NCI-H1436 treated with DMSO at 0.1 percent for 48 hours (cell line): ENCODE measurements around the gene ATP2A3.

ENCODE experiments used
- DNase-seq: peaks from one replicate; lab custom pipeline; 2025; lab: John Stamatoyannopoulos, UW

The ATP2A3 gene

DNA sequence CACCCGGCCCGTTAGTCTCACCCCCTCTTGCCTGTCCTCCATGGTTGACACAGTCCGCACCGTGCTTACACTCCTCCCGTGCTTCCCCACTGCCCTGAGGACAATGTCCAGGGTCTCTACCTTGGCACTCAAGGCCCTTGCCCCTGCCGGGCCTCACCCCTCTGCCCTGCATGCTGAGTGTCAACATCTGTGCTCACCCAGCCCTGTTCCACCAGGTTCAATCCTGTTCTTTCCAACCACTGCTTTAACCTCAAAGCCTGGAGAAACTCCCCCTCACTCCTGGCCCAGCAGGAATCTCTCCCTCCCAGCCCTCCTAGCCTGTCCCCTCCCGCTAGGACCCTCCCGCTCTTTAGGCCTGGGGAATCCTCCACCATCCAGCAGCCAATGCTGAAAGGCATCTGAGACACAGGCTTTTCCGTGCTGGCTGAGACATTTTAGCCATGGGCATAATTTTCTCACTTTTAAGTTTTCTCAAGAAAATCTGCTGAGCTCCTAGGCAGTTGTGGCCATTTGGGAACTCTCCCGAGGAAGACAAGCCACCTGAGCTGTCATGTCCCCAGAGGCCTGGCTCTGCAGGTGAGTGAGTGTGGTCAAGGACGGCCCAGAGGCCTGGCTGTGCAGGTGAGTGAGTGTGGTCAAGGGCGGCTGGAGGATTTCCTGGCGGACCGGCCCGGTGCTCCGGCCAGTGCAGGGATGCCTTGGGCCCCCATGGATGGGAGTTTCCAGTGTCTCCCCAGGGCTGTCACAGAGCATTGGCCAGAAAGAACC lies 37.2 kb downstream of the ATP2A3 start:
- DNase-seq: no peak

DNA sequence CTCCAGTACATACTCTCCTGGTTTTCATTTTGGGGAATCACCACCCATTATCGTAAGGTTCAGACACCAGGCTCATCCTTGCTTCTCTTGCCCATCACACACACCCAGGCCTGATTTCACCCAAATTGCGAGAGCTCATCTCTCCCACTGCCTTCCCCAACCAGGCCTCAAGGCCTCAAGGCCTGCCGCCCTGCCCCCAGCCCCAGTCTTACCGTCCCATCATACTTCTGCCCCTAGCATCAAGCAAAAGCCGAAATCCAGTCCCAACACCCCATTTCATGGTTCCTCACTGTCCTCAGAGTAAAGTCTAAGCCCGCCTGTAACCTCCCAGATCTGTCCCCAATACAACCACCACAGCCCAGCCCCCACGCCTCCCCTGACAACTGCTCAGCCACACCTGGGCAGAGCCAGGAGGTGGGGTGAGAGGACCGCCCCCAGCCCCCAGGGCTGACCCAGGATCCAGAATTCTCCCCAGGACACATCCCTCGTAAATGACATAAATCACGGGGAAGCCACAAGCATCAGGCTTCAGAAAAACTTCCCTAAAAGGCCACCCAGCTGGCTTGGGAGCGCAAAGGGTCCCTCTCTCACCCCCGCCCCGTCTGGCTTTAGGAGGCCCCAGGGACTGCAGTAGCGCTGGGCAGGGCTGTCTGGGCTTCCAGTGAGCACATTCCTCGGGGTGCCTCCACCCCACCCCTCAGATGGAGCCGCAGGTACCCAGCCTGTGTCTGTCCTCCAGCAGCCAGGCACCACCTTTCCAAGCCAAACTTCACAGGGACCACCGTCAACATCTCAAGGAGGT lies 38.4 kb downstream of the ATP2A3 start:
- no peak for DNase-seq

- no peak for DNase-seq
Observed at GRCh38 chr17:3924512-3925350, 39.5 kb downstream of the ATP2A3 start.

DNA sequence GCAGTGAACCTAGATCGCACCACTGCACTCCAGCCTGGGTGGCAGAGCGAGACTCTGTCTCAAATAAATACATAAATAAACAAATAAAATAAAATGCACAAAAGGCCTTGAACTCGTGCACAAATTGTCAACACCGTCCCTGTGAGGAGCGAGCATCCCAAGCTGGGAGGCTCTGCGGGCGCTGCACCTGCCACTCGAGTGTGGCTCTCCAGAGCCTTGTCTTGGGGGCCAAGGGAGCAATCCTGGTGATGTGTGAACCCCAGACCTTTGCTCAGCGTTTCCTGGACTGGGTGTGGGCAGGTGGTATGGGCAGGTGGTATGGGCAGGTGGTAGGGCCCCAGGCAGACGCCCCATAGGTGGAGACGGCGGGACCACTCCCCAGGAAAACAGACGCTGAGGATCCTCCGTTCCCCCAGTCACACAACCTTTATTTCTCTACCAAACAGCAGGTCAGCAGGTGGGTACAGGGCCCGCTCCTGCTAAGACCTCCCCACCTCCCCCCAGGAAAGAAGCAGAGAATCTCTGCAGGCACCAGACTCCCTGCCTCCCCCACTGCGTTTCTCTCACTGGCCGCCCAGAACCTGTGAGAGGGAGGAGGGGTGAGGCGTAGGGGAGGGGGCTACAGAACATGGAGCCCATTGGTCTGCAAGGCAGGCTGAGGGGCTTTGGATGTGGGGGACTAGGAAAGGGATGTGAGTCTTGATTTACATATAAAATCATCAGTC lies 40.6 kb downstream of the ATP2A3 start:
- no peak for DNase-seq

GRCh38 chr17:3922765-3923164 lies 41.5 kb downstream of the ATP2A3 start:
- DNase-seq: no peak

DNA sequence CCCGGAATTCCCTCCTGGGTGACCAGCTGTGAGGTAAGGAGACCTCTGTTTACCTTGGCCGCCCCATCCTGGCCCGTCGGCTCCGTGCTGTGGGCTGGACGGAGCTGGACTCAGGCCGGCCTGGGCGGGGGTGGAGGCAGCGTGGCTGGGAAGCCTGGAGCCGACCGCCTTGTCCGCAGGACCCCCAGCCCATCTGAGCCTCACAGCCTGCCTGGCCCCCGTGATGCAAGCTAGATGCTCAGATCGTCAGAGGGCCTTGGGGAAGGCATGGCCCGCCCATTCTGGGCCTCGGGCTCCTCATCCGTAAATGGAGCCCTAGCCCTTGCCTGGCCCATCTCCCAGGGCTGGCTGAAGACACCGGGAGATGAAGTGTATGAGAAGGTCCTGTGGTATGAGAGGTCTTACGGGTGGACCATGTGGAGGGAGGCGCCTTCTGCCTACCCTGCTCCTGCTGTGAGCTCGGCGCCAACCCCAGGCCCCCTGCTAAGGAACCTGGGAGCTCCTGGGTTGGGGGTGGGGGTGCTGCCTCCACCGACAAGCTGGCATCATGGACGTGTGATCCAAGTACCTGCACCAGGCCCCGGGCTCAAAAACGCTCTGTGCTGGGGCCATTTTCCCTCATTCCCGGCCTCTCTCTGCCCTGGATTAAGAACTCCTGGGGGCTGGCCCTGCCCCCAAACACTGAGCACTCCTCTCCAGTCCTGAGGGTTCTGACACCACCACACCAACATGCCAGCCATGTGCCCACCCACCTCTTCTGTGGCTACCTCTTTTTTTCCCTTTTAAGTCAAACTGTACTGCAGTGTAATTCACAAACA lies 42.5 kb downstream of the ATP2A3 start:
- no peak for DNase-seq

DNA sequence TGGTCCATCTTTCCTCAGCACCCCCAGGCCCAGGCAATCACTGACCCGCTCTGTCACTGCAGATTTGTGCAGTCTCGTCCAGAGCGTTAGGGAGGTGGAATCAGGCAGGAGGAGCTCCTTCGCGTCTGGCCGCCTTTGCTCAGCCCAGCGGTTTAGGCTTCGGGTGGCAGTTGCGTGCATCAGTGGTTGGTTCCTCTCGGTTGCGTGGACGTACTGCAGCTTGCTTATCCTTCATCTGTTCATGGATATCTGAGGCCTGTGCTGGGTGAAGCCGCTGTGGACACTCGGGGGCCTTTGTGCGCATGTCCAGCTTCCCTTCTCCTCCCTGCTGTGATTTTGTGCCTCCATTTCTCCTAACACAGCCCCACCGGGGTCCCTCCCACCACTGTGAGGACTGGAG lies 43.2 kb downstream of the ATP2A3 start:
- DNase-seq: no peak

DNA sequence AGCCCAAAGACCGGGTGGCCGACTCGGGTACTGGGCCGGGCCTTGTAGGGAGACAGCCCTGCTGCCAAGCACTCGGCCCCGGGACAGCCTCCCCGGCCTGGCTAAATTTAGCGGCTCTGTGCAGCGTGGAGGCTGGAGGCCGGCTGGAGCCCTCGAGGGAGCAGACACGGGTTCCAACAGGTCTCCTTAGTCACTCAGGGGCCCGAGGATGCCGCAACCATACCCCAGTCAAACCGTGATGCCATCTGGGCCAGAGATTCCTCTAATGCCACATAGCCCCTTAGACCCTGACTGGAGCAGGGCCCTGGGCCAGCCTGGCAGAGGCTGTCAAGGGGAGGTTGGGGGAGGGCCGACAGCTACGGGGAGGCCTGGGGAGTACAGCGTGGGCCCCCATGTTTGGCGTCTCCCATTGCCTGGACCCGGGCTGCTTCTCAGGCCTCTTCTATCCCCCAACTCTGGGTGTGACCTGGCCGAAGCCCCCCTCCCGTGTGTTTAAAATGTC lies 45.1 kb downstream of the ATP2A3 start:
- DNase-seq: no peak

- no peak for DNase-seq
Observed at GRCh38 chr17:3918372-3919122, 45.7 kb downstream of the ATP2A3 start.

GRCh38 chr17:3917391-3917931 lies 46.8 kb downstream of the ATP2A3 start:
- no peak for DNase-seq

- DNase-seq: no peak
Observed at GRCh38 chr17:3916825-3917224, 47.4 kb downstream of the ATP2A3 start.

- DNase-seq: no peak
Observed at GRCh38 chr17:3915995-3916696, 48.1 kb downstream of the ATP2A3 start, which contains the start of gene P2RX1. TSS of gene P2RX1 (minus strand) at chr17:3916465. CDS start at chr17:3916225, 240 bp downstream.

GRCh38 chr17:3915581-3915994 lies 48.6 kb downstream of the ATP2A3 start:
- DNase-seq: no peak

DNA sequence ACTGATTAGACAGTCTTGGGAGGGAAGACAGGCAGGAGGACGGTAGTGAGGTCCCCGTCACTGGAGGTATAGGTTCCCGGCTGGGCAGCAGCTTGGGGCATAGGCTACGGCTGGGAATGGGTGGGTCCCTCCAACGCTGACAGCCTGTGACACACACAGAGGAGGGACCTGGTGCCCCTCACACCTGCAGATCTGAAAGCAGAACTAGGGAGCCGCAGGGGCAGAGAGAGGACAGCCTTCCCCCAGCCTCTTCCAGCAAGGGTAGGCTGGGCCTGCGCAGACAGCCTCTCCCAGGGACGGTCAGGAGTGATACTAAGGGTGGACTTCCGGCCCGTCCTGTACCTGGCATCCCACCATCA lies 49.9 kb downstream of the ATP2A3 start:
- DNase-seq: no peak

- DNase-seq: no peak
Observed at GRCh38 chr17:3913531-3914311, 50.5 kb downstream of the ATP2A3 start.

DNA sequence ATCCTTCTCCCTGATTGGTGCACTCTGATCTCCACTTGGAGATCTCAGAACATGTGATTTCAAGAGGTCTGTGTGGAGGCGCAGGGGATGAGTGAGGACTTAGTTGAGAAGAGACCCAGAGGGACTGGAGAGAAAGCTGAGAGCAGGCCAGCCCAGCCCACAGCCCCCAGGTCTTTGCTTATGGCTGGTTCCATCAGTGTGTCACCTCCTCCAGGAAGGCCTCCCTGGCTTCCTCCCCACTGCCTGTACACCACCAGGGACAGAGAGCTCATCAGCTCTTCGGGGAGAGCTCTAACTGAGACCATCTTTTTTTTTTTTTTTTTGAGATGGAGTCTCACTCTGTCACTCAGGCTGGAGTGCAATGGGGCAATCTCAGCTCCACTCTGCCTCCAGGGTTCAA lies 51.4 kb downstream of the ATP2A3 start:
- no peak for DNase-seq

DNA sequence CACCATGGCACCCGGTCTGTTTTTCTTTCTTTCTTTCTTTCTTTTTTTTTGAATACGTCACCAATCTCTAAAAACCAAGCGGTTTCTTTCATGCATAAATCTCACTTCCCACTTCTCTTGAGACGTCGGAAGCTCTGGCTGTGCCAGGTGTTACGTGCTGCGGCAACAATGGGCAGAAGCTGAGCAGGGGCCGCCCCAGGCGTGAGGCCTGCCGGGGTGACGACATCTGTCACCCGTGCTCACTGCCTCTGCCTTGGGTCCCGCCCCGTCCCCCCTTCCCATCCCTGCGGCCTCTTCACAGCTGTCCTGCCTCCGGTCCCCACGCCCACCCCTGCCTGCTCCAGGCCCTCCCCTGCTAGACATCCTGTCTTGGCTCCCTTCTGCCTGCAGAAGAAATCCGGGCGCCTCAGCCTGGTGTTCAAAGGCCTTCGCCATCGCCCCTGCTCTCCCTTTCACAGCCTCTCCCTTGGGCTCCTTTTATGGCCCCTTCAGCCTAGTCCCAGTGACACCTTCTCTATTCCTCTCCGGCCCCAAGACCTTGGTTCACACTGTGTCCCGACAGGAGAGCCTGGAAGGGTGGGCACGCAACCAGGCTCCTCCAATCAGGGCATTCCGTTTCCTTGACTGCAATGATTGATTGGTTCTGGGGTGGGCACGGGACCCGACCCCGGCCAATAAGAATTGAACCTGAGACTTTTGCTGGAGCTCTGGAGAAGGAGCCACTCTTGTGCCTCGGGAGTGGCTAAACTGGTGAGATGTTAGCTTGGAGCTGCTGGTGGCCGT lies 52.8 kb downstream of the ATP2A3 start:
- DNase-seq: no peak
